ENCODE measurements around the gene PXN. TPM values are rescaled to one million over a fixed set of nuclear protein-coding genes. Genes with fewer than 3 reads are reported as not detected.

Gene PXN
- polyA plus RNA-seq, 2 of the 4 experiments (the other 2 are of a cell fraction) = 40.1 to 97.0 TPM

DNA sequence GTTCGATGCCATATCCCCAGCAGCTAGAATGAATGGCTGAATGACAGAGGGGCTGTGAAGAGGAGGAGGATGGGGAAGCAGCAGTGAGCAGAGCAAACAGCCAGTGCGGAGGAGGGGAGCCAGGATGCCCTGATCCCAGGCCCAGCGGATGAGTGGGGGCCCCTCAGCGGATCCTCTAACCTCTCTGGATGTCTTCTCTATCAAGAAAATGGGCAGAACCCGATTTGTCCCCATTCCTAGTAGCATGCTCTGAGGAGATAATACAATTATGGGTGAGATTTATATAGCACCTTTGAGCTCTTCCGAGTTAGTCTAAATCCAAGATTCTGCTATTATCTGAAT lies 34.6 kb downstream of the PXN start:
- TF ChIP-seq EHF (CRISPR knock-in tag; IDR thresholded peaks at IDR 0.05) (0 out of 2 replicates have a peak, but pooled peaks have one; percentile 29), SREBF2 (IDR thresholded peaks at IDR 0.05) (no peak), CHD4 (IDR thresholded peaks at IDR 0.05; ENCODE audit: borderline replicate concordance) (no peak), ZNF302 (CRISPR knock-in tag; IDR thresholded peaks at IDR 0.05) (peak; percentile 70; the same call in 1 of the 2 replicates), BHLHE40 (IDR thresholded peaks at IDR 0.05; ENCODE audit: low read depth, low read length) (no peak), RARB (CRISPR knock-in tag; IDR thresholded peaks at IDR 0.05) (0 out of 2 replicates have a peak, but pooled peaks have one; percentile 2), RCOR1 (IDR thresholded peaks at IDR 0.05; ENCODE audit: low read depth, low read length) (no peak), EHMT2 (IDR thresholded peaks at IDR 0.05; ENCODE audit: low read depth) (no peak), GATA3 (IDR thresholded peaks at IDR 0.05; ENCODE audit: borderline replicate concordance) (no peak), HOXB5 (CRISPR knock-in tag; IDR thresholded peaks at IDR 0.05) (0 out of 2 replicates have a peak, but pooled peaks have one; percentile 12)
- TF ChIP-seq, protein P1, sequence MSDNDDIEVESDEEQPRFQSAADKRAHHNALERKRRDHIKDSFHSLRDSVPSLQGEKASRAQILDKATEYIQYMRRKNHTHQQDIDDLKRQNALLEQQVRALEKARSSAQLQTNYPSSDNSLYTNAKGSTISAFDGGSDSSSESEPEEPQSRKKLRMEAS (IDR thresholded peaks at IDR 0.05) = no peak
- DNase-seq (ENCODE audit: low read depth in 1 of 2, low spot score in 1 of 2) = no peak
- WGBS (ENCODE audit: missing lambda C conversion rate) = 2% methylated on average over 6 of the region's 6 CpGs
- Histone ChIP-seq H3K4me1 (peaks cover 98% of the 10 kb centered on the region), H3K9me3 (no peaks in the 10 kb centered on the region), H3K27ac (peak overlapping the region; percentile 93 to 100), H3K4me2 (peak overlapping the region; percentile 90), H3K4me3 (peak overlapping the region; percentile 25; the same call in 1 of the 3 replicates)
- ATAC-seq = peak; percentile 2 to 8
- ChIA-PET CTCF (interaction anchor here (1.2 to 18.0 kb wide), 7 partner anchors 12 to 144 kb away, joined by 3 to 1367 read pairs (median 100); partner anchors contain the start of genes PXN, RNU4-1, RNU4-2 and RPLP0), POLR2A (interaction anchor here (0.5 to 9.0 kb wide), 13 partner anchors 9 to 86 kb away, joined by 3 to 220 read pairs (median 5); partner anchors contain the start of genes PXN, RNU4-1, RNU4-2 and RPLP0)
- FAIRE-seq = no peak

DNA sequence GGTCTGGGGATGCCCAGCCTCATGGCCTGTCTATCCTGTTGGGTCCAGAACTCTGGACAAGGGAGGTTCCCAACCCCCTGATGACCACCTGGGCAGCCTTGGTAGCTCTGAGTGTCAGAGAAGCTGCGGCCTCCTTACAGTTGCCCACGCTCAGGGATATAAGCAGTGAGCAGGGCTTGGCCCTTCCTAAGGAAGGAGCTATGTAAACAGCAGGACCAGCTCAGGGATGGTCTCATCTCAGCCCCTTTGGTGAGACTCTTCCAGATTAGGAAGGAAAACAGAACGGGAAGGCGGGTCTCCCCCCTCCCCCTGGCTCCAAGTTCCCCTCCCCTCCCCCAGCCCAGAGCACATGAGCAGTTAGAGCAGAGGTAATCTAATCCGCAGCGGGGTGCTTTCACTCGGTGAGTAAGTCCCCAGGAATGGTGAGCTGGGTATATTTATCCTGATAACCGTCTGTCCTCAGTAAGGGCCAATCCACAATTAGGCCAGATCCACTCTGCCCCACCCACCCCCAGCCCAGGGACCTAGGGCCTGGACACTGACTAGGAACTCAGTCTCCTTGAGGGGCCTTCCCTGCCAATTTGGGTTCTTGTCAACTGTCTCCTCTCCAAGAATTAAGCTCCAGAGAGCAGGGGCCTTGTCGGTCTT lies 35.1 kb downstream of the PXN start:
- ATAC-seq (peak; percentile 59 to 73), DNase-seq (ENCODE audit: low read depth in 1 of 2, low spot score in 1 of 2) (peak; percentile 96 to 97), FAIRE-seq (no peak)
- ChIA-PET CTCF (interaction anchor here (1.2 to 18.0 kb wide), 7 partner anchors 11 to 143 kb away, joined by 3 to 1367 read pairs (median 100); partner anchors contain the start of genes PXN, RNU4-1, RNU4-2 and RPLP0), POLR2A (interaction anchor here (0.5 to 9.0 kb wide), 13 partner anchors 9 to 87 kb away, joined by 3 to 220 read pairs (median 5); partner anchors contain the start of genes PXN, RNU4-1, RNU4-2 and RPLP0)
- 5% methylated on average over 9 of the region's 9 CpGs for WGBS (ENCODE audit: missing lambda C conversion rate)
- Histone ChIP-seq H3K9me3 (no peaks in the 10 kb centered on the region), H3K4me1 (peaks cover 98% of the 10 kb centered on the region), H3K27ac (peak overlapping the region; percentile 93 to 100), H3K4me2 (peak overlapping the region; percentile 90), H3K4me3 (peak overlapping the region; percentile 25; the same call in 1 of the 3 replicates)
- TF ChIP-seq ZFP36 (IDR thresholded peaks at IDR 0.05; ENCODE audit: borderline replicate concordance, partially characterized antibody) (no peak), HOXB13 (CRISPR knock-in tag; IDR thresholded peaks at IDR 0.05; ENCODE audit: low read depth) (no peak), MYC (IDR thresholded peaks at IDR 0.05; ENCODE audit: borderline replicate concordance, low read length) (peak; percentile 74), RFX5 (IDR thresholded peaks at IDR 0.05) (no peak), BHLHE40 (IDR thresholded peaks at IDR 0.05; ENCODE audit: low read depth, low read length) (peak; percentile 39; the same call in 1 of the 2 replicates), SMC3 (IDR thresholded peaks at IDR 0.05) (0 out of 3 replicates have a peak, but pooled peaks have one; percentile 6), TP53 (CRISPR knock-in tag; IDR thresholded peaks at IDR 0.05) (no peak), RAD21 (conservative IDR thresholded peaks at IDR 0.05 in 1 of 2, IDR thresholded peaks at IDR 0.05 in 1 of 2) (peak in 1 of 2 experiments; percentile 15; a peak in 1 of 5 replicates), CHD2 (IDR thresholded peaks at IDR 0.05; ENCODE audit: low read length, partially characterized antibody) (no peak), FOSL2 (IDR thresholded peaks at IDR 0.05) (peak; percentile 87), FOSL2 (CRISPR knock-in tag; IDR thresholded peaks at IDR 0.05) (peak; percentile 85), NFE2L2 (conservative IDR thresholded peaks at IDR 0.05; ENCODE audit: low read length) (no peak), NPAS2 (CRISPR knock-in tag; IDR thresholded peaks at IDR 0.05; ENCODE audit: borderline replicate concordance) (no peak), RARB (CRISPR knock-in tag; IDR thresholded peaks at IDR 0.05) (0 out of 2 replicates have a peak, but pooled peaks have one; percentile 7), EHMT2 (IDR thresholded peaks at IDR 0.05; ENCODE audit: low read depth) (no peak), EP300 (IDR thresholded peaks at IDR 0.05) (peak; percentile 64 to 67; a peak in 2 of 5 replicates), SREBF2 (IDR thresholded peaks at IDR 0.05) (no peak), CHD4 (IDR thresholded peaks at IDR 0.05; ENCODE audit: borderline replicate concordance) (no peak), CEBPB (IDR thresholded peaks at IDR 0.05) (peak in 1 of 2 experiments; percentile 39; a peak in 1 of 4 replicates)
- TF ChIP-seq, protein P2, sequence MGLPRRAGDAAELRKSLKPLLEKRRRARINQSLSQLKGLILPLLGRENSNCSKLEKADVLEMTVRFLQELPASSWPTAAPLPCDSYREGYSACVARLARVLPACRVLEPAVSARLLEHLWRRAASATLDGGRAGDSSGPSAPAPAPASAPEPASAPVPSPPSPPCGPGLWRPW (IDR thresholded peaks at IDR 0.05) = no peak
- TF ChIP-seq, protein P3, sequence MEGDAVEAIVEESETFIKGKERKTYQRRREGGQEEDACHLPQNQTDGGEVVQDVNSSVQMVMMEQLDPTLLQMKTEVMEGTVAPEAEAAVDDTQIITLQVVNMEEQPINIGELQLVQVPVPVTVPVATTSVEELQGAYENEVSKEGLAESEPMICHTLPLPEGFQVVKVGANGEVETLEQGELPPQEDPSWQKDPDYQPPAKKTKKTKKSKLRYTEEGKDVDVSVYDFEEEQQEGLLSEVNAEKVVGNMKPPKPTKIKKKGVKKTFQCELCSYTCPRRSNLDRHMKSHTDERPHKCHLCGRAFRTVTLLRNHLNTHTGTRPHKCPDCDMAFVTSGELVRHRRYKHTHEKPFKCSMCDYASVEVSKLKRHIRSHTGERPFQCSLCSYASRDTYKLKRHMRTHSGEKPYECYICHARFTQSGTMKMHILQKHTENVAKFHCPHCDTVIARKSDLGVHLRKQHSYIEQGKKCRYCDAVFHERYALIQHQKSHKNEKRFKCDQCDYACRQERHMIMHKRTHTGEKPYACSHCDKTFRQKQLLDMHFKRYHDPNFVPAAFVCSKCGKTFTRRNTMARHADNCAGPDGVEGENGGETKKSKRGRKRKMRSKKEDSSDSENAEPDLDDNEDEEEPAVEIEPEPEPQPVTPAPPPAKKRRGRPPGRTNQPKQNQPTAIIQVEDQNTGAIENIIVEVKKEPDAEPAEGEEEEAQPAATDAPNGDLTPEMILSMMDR (IDR thresholded peaks at IDR 0.05) = no peak
- TF ChIP-seq, protein P4, sequence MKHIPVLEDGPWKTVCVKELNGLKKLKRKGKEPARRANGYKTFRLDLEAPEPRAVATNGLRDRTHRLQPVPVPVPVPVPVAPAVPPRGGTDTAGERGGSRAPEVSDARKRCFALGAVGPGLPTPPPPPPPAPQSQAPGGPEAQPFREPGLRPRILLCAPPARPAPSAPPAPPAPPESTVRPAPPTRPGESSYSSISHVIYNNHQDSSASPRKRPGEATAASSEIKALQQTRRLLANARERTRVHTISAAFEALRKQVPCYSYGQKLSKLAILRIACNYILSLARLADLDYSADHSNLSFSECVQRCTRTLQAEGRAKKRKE (CRISPR knock-in tag; IDR thresholded peaks at IDR 0.05; ENCODE audit: low read depth) = no peak
- TF ChIP-seq, protein P5, sequence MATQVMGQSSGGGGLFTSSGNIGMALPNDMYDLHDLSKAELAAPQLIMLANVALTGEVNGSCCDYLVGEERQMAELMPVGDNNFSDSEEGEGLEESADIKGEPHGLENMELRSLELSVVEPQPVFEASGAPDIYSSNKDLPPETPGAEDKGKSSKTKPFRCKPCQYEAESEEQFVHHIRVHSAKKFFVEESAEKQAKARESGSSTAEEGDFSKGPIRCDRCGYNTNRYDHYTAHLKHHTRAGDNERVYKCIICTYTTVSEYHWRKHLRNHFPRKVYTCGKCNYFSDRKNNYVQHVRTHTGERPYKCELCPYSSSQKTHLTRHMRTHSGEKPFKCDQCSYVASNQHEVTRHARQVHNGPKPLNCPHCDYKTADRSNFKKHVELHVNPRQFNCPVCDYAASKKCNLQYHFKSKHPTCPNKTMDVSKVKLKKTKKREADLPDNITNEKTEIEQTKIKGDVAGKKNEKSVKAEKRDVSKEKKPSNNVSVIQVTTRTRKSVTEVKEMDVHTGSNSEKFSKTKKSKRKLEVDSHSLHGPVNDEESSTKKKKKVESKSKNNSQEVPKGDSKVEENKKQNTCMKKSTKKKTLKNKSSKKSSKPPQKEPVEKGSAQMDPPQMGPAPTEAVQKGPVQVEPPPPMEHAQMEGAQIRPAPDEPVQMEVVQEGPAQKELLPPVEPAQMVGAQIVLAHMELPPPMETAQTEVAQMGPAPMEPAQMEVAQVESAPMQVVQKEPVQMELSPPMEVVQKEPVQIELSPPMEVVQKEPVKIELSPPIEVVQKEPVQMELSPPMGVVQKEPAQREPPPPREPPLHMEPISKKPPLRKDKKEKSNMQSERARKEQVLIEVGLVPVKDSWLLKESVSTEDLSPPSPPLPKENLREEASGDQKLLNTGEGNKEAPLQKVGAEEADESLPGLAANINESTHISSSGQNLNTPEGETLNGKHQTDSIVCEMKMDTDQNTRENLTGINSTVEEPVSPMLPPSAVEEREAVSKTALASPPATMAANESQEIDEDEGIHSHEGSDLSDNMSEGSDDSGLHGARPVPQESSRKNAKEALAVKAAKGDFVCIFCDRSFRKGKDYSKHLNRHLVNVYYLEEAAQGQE (IDR thresholded peaks at IDR 0.05) = no peak

Measured in A549 (cell line).